HG02973 (cell line): ENCODE measurements around the gene GGTA1.
"Not testable (repeated sequence)": the region's sequence is repeated elsewhere in the genome, so short reads cannot be mapped to it uniquely, and the experiment has no call there.

ENCODE experiments used
- ATAC-seq: cut with Tn5 transposase; IDR thresholded peaks from one replicate; pipeline ENCODE4 v1.9.1; 2021; ENCODE audit warnings: moderate library complexity; ENCODE audit not compliant: unreplicated experiment

The GGTA1 gene

DNA sequence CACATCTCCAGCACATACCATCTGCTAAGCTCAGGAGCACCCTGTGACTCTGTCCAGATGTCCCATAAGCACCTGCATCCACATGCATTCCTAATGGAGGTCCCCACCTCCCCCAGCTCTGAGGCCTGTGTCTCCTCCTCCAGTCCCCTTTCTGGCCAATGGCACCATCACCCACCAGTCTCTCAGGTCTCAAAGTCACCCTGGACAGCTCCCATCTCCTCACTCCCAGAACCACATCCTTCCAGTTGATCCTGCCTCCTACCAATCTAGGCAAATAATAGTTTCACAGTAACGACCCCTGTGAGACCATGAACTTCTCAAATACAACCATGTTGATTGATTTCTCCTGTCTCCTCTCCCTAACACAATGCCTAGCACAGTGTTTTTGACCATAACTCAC is 40.1 kb downstream of the GGTA1 start:
- ATAC-seq = no peak

DNA sequence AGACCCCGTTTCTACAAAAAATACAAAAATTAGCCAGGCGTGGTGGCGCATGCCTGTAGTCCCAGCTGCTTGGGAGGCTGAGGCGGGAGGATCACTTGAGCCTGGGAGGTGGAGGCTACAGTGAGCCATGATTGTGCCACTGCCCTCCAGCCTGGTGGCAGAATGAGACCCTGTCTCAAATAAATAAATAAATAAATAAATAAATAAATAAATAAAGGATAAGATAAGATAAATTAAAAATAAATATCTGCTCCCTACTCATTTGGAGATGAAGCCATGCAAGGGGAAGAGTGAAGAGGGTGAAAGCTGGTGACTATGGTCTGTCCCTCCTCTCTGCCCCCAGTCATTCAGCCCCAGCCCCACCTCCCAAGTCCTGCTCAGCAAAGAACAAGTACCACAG is 41.2 kb downstream of the GGTA1 start:
- ATAC-seq = not testable (repeated sequence)

- ATAC-seq = no peak
Observed at GRCh38 chr9:121455527-121456239, 44.0 kb downstream of the GGTA1 start.

GRCh38 chr9:121454972-121455371 is 44.7 kb downstream of the GGTA1 start:
- ATAC-seq = no peak

DNA sequence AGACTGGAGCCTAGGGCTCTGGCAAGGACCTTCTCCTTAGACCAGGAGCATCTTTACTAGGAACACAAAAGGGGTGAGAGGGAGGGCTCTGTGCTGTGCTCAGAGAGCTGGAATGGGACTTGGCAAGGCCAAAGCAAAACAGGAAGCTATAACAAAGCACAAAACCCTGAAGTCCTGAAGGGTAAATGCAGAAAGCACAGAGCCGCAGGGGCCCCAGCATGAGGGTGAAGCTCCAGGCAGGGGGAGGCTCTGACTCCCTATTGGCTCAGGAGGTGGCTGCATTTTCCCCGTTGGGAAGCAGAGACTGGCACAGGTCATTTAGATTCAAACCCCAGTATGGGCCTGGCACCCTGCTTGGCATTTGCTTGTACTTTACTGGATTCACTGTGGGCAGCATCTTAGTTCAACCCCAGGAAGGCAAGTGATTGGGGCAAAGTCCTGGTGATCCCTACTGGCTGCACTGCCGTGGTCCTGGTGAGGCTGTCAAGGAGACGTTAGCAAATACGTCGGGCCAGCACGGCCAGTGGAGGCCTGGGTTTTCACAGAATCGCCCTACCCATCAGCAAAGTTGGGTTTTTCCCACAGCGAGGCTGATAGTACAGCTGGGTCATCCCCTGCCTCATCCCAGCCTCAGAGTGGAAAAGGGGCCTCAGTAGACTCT is 46.3 kb downstream of the GGTA1 start:
- no peak for ATAC-seq

- no peak for ATAC-seq
Observed at GRCh38 chr9:121452085-121452484, 47.6 kb downstream of the GGTA1 start.

GRCh38 chr9:121451586-121451985 is 48.1 kb downstream of the GGTA1 start:
- no peak for ATAC-seq

DNA sequence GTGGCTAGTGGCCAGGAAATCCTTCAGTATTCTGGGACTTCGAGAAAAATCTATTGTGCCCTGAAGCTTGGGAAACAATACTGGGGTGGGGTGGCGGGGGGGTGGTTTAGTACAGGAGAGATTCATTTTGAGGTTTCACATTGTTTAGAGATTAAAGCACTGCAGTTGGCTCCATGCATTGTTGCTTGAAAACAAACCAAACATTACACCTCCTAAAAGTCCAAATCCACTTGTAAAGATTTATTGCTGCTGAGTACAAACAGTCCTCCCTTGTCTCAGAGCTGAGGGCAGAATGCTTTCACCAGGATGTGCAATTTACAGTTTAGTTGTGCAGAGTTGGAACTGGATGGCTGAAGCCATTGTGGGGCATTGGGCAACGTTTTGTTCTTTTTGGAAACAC is 49.4 kb downstream of the GGTA1 start:
- ATAC-seq = no peak

DNA sequence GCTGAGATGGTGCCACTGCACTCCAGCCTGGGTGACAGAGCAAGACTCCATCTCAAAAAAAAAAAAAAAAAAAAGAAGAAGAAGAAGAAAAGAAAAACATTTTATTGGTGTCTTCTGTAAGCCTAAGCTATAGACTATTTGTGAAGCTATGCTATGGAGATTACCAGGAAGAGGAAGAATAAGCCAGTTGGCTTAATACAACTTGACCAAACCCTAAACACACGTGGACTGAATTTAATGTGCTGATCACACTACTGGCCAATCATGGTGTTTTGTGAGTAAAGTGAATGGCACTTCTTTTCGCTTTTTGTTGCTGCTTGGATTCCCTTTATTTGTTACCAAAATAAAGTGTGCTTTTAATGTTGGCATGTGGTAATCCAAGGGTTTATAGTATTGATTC is 49.9 kb downstream of the GGTA1 start:
- ATAC-seq = no peak

GRCh38 chr9:121447321-121447834 is 52.3 kb downstream of the GGTA1 start:
- no peak for ATAC-seq

DNA sequence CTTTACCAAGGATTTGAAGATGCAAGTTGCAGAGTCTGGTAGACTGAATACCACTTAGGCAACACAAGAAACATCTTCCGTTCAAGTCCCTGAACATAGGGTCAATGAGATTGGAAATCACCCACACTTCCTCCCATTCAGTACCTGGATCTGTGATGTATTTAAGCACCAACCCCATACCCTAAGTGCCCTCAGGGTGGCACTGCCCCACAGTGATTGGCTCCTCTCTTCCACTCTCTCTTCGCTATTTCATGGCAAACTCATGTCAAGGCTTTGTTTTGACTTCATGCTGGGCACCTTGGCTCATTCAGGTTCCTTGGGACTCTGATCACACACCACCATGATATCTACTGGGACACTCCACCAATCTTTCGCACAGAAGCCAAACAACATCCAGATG is 53.7 kb downstream of the GGTA1 start:
- ATAC-seq = no peak

DNA sequence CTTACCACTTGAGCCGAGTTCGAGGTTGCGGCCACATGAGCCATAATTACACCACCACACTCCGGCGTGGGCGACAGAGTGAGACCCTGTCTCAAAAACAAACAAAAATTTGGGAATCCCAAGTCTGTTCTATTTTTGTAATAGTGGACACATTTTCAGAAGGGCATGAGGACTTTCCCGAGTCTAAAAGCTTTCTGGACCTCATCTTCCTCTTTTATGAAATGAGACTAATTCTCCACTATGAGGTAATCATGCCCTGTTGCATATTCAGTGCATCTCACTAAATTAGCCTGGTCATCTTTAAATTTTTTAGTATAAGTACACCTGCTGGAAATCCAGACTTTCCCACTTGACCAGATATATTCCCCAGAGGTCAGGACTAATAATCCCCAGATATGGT is 55.7 kb downstream of the GGTA1 start:
- no peak for ATAC-seq

DNA sequence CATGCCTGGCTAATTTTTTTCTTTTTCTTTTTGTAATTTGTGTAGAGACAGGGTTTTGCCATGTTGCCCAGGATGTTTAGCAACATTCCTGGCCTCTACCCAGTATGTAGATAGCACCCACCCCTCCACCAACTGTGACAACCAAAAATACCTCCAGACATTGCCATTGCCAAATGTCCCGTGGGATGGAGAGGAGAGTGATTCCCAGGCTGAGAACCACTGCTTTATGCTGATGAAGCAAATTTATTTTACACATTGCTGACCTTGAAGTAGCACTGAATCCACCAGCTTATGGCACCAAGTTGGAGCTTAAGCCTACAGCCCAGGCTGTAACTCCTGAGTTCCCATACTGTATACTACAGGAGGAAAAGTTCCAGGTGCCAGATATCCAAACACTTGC is 58.5 kb downstream of the GGTA1 start:
- ATAC-seq = no peak

GRCh38 chr9:121439711-121440664 is 59.7 kb downstream of the GGTA1 start:
- ATAC-seq = no peak

DNA sequence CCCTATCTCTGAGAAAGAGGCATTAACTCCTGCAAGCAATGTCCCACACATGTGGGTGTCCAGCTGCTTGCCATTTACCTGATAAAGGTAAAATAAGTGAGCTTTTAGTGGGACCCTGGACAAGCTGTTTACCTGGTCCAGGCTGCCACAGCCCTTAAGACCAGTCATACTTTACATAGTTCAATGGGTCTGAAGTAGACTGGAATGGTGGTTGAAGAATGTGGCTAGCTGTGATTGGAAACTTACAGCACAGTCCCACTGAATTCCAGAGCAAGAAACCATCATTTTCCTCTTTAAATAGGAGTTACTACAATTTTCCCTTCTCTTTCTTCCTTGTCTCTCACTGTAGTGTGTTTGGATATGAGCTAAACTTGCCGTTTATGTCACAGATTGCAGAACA is 60.6 kb downstream of the GGTA1 start:
- no peak for ATAC-seq

DNA sequence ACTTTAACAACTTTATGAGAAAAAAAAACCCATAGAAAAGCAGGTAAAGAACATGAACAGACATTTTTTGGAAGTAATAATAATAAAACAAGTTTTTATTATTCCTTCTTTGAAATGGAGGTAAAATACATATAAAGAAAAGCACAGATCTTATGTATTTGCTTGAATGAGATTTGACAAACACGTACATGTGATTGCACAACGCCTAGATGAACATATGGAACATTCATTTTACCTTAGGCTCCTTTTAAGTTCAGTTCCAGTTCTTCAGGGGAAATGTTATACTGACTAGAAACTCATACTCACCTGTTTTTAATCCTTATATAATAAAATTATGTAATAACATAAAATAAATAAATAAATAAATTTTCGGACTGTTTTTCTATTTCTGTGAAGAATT is 61.8 kb downstream of the GGTA1 start:
- no peak for ATAC-seq

- ATAC-seq = not testable (repeated sequence)
Observed at GRCh38 chr9:121437046-121437445, 62.6 kb downstream of the GGTA1 start.

- no peak for ATAC-seq
Observed at GRCh38 chr9:121434969-121435368, 64.7 kb downstream of the GGTA1 start.

GRCh38 chr9:121427899-121428298 is 71.7 kb downstream of the GGTA1 start:
- no peak for ATAC-seq

DNA sequence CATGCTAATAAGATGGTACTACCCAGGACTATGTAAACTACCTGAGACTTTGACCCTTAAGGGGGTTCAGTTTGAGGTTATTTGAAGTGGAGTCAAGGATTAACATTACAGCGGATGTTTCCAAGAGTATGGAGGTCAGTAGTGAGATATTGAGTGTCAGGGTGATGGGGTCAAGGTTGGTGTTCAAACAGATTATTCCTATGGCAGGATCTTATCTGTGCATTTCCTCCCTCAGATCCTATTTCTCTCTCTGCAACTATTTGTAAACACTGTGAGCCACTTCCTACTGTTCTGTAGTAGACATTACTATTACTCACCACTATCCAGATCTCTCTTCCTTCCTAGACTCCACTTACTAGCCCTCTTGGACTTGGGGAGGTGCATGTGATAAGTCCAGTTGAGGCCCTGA is 75.6 kb downstream of the GGTA1 start:
- no peak for ATAC-seq

- no peak for ATAC-seq
Observed at GRCh38 chr9:121411993-121412392, 87.7 kb downstream of the GGTA1 start.
